Prostate gland (tissue), 2 donors: ENCODE results near the gene ATP7B.

ENCODE experiments used
- POLR2A ChIP-seq: fragments of 450-650 bp; IDR thresholded peaks from one replicate; pipeline ENCODE4 v1.6.1; 2016; ENCODE audit warnings: antibody characterized with exemption, mild to moderate bottlenecking
- TF ChIP-seq, protein P1 (sequence below), 4 experiments: fragments of 200-600 bp in 2 of 4; fragments of 450-650 bp in 2 of 4; sonication (generic) in 2 of 4; IDR thresholded peaks; 1 replicate in 3 of 4; 2 replicates in 1 of 4; pipeline ENCODE4 v1.5.1; 2016 to 2019; ENCODE audit warnings: antibody characterized with exemption in 4 of 4, mild to moderate bottlenecking in 2 of 4, moderate library complexity in 2 of 4

GRCh38 chr13:51998723-51999509, 12.3 kb downstream of the ATP7B start:
- TF ChIP-seq POLR2A = no peak
- TF ChIP-seq, protein P1, sequence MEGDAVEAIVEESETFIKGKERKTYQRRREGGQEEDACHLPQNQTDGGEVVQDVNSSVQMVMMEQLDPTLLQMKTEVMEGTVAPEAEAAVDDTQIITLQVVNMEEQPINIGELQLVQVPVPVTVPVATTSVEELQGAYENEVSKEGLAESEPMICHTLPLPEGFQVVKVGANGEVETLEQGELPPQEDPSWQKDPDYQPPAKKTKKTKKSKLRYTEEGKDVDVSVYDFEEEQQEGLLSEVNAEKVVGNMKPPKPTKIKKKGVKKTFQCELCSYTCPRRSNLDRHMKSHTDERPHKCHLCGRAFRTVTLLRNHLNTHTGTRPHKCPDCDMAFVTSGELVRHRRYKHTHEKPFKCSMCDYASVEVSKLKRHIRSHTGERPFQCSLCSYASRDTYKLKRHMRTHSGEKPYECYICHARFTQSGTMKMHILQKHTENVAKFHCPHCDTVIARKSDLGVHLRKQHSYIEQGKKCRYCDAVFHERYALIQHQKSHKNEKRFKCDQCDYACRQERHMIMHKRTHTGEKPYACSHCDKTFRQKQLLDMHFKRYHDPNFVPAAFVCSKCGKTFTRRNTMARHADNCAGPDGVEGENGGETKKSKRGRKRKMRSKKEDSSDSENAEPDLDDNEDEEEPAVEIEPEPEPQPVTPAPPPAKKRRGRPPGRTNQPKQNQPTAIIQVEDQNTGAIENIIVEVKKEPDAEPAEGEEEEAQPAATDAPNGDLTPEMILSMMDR (IDR thresholded peaks at IDR 0.05) = no peak
